HepG2 (cell line): ENCODE measurements around the gene GLI3. TPM values are rescaled to one million over a fixed set of nuclear protein-coding genes. Genes with fewer than 3 reads are reported as not detected.

Experiments
- ATAC-seq: fragments of 200-7000 bp; cut with Tn5 transposase; 3 replicates; pipeline ENCODE4 v1.9.1; 2020; ENCODE audit warnings: mild to moderate bottlenecking, moderate library complexity
- BruUV-seq: library from RNA; stranded (reverse); fragments of 400-500 nt; replicated peaks from 2 replicates; lab custom pipeline; 2021; lab: Mats Ljungman, UMichigan
- CTCF ChIA-PET: fragments of 300-600 bp; formaldehyde crosslinking; extraction: SDS; loops from one replicate; lab custom pipeline; 2021; ENCODE audit warnings: low total read pairs, inconsistent platforms, low intra/inter-chr PET ratio; lab: Yijun Ruan, JAX
- POLR2A ChIA-PET: fragments of 350-600 bp; sonication (Branson Sonifier 250); formaldehyde crosslinking; loops from one replicate; lab custom pipeline; 2020; ENCODE audit warnings: antibody characterized with exemption, inconsistent platforms; lab: Yijun Ruan, JAX
- DNase-seq: peaks from one replicate; pipeline ENCODE4 v3.0.0-alpha.2; 2015; ENCODE audit warnings: low spot score
- FAIRE-seq: peaks from 3 replicates; lab custom pipeline; 2011; peaks lifted over from hg19 to GRCh38; lab: Jason Lieb, UNC
- H2AFZ ChIP-seq: one replicate; pipeline ENCODE4 v1.6.1; 2011; ENCODE audit warnings: low read length, inconsistent platforms
- H3K27ac ChIP-seq: fragments of 300-600 bp; 3 replicates; pipeline ENCODE4 v1.8.0; 2011; ENCODE audit warnings: mixed run types, mild to moderate bottlenecking, mixed read lengths, low read length, inconsistent platforms; ENCODE audit not compliant: insufficient read depth; ENCODE audit errors: extremely low read length
- H3K27me3 ChIP-seq, 2 experiments: fragments of 200-600 bp in 1 of 2; 2 replicates in 1 of 2; 3 replicates in 1 of 2; pipeline versions ENCODE4 v1.6.0 to v1.8.0; 2011; ENCODE audit warnings: low read length in 2 of 2, mild to moderate bottlenecking in 2 of 2, moderate library complexity in 2 of 2, inconsistent platforms in 1 of 2; ENCODE audit not compliant: insufficient read depth in 2 of 2, control insufficient read depth in 1 of 2
- H3K36me3 ChIP-seq, 2 experiments: fragments of 200-600 bp in 1 of 2; replicated peaks in 1 of 2; 2 replicates in 1 of 2; 3 replicates in 1 of 2; pipeline versions ENCODE4 v1.5.1 to v1.8.0; 2011; ENCODE audit warnings: low read length in 2 of 2, inconsistent platforms in 1 of 2; ENCODE audit not compliant: insufficient read depth in 2 of 2, control insufficient read depth in 1 of 2
- H3K4me1 ChIP-seq: 2 replicates; pipeline ENCODE4 v1.5.1; 2012; ENCODE audit warnings: low read length, inconsistent platforms; ENCODE audit not compliant: insufficient read depth
- H3K4me2 ChIP-seq: 2 replicates; pipeline ENCODE4 v1.6.0; 2011; ENCODE audit warnings: low read depth, low read length, inconsistent platforms
- H3K4me3 ChIP-seq, 3 experiments: fragments of 200-600 bp in 1 of 3; sonication (generic), shearing (Covaris generic) in 1 of 3; replicated peaks in 1 of 3; 2 replicates each; pipeline ENCODE4 v1.5.1; 2011 to 2016; ENCODE audit warnings: low read length in 3 of 3, inconsistent platforms in 2 of 3, low read depth in 2 of 3, mild to moderate bottlenecking in 2 of 3, control low read depth in 1 of 3, mixed read lengths in 1 of 3; ENCODE audit not compliant: insufficient read depth in 1 of 3
- H3K79me2 ChIP-seq: one replicate; pipeline ENCODE4 v1.6.1; 2011; ENCODE audit warnings: low read length, inconsistent platforms; ENCODE audit not compliant: insufficient read depth
- H3K9ac ChIP-seq: 2 replicates; pipeline ENCODE4 v1.6.0; 2011; ENCODE audit warnings: mild to moderate bottlenecking, low read depth, low read length, inconsistent platforms; ENCODE audit not compliant: insufficient read depth
- H3K9me3 ChIP-seq: 2 replicates; pipeline ENCODE4 v1.5.1; 2012; ENCODE audit warnings: mild to moderate bottlenecking, low read length
- H4K20me1 ChIP-seq: 2 replicates; pipeline ENCODE4 v1.6.0; 2011; ENCODE audit warnings: inconsistent platforms, mild to moderate bottlenecking, low read length, moderate library complexity; ENCODE audit not compliant: insufficient read depth
- FOSL2 ChIP-seq: sonication (generic); formaldehyde crosslinking; IDR thresholded peaks from 2 replicates; pipeline ENCODE4 v1.4.0; 2020; ENCODE audit warnings: missing genetic modification reagents
- GMEB1 ChIP-seq: sonication (generic); formaldehyde crosslinking; IDR thresholded peaks from 2 replicates; pipeline ENCODE4 v1.5.1; 2020; ENCODE audit warnings: missing genetic modification reagents, mild to moderate bottlenecking, borderline replicate concordance
- LCORL ChIP-seq, 2 experiments: fragments of 450-650 bp in 1 of 2; sonication (generic) in 1 of 2; formaldehyde crosslinking in 1 of 2; IDR thresholded peaks; 2 replicates each; pipeline versions ENCODE4 v1.5.0 to v1.6.1; 2017 to 2020; ENCODE audit warnings: antibody characterized with exemption in 1 of 2, missing genetic modification reagents in 1 of 2
- NONO ChIP-seq, 2 experiments: fragments of 450-650 bp in 1 of 2; sonication (generic) in 1 of 2; formaldehyde crosslinking in 1 of 2; IDR thresholded peaks in 1 of 2; conservative IDR thresholded peaks in 1 of 2; 2 replicates each; pipeline versions ENCODE4 v1.6.1 to v1.8.0; 2017 to 2022; ENCODE audit warnings: mild to moderate bottlenecking in 1 of 2, missing genetic modification reagents in 1 of 2, moderate library complexity in 1 of 2
- ZBTB1 ChIP-seq: sonication (generic); formaldehyde crosslinking; IDR thresholded peaks from 2 replicates; pipeline ENCODE4 v1.4.0; 2020; ENCODE audit warnings: missing genetic modification reagents, borderline replicate concordance
- ZNF121 ChIP-seq: sonication (generic); formaldehyde crosslinking; IDR thresholded peaks from 2 replicates; pipeline ENCODE4 v1.5.0; 2020; ENCODE audit warnings: mild to moderate bottlenecking, missing genetic modification reagents
- ZNF512B ChIP-seq: sonication (generic); formaldehyde crosslinking; IDR thresholded peaks from 2 replicates; pipeline ENCODE4 v1.5.1; 2020; ENCODE audit warnings: missing genetic modification reagents, mild to moderate bottlenecking, borderline replicate concordance
- WGBS: methylation state at CpG from one replicate; pipeline ENCODE4 v1.1.6; 2017; ENCODE audit warnings: low lambda C conversion rate; 5-methylcytosine and 5-hydroxymethylcytosine counted together
- in situ Hi-C: cut with HindIII; loops from 2 replicates; pipeline ENCODE4 v1.10.0; 2017; ENCODE audit warnings: low pct_unique_long_range_greater_than_20kb; ENCODE audit not compliant: extremely low pct_ligation_motif_present
- intact Hi-C: fragments of 100-400 bp; cut with micrococcal nuclease; formaldehyde crosslinking; loops from one replicate; pipeline ENCODE4 v1.10.0; 2022; ENCODE audit not compliant: unreplicated experiment
- polyA plus RNA-seq, 8 experiments: library from polyadenylated mRNA; depleted of rRNA in 3 of 8; stranded (reverse) in 7 of 8; unstranded in 1 of 8; fragments of >200 nt; fragmentation: Illumina TruSeq in 4 of 8; extraction: Trizol in 4 of 8; gene quantifications; 2 replicates each; pipeline versions ENCODE4 v1.2.1 to v1.2.3, GENCODE V29; 2011 to 2016; ENCODE audit warnings: low read depth in 4 of 8, missing spikeins in 1 of 8, mixed read lengths in 1 of 8; ENCODE audit not compliant: insufficient read depth in 1 of 8
- total RNA-seq, 5 experiments: library from RNA; depleted of rRNA; stranded (reverse); fragments of >200 nt; fragmentation: Illumina TruSeq; extraction: Trizol; gene quantifications; 2 replicates each; pipeline ENCODE4 v1.2.3, GENCODE V29; 2016; ENCODE audit warnings: low read depth in 1 of 5
- TF ChIP-seq, protein P1 (sequence below): sonication (generic); formaldehyde crosslinking; IDR thresholded peaks from 2 replicates; pipeline ENCODE4 v1.5.0; 2020; ENCODE audit warnings: mild to moderate bottlenecking, missing genetic modification reagents
- TF ChIP-seq, protein P2 (sequence below): sonication (generic); formaldehyde crosslinking; IDR thresholded peaks from 2 replicates; pipeline ENCODE4 v1.4.0; 2020; ENCODE audit warnings: mild to moderate bottlenecking, missing genetic modification reagents
- TF ChIP-seq, protein P3 (sequence below): sonication (generic); formaldehyde crosslinking; IDR thresholded peaks from 2 replicates; pipeline ENCODE4 v1.4.0; 2020; ENCODE audit warnings: missing genetic modification reagents, mild to moderate bottlenecking, borderline replicate concordance
- TF ChIP-seq, protein P4 (sequence below): fragments of 450-650 bp; IDR thresholded peaks from 2 replicates; pipeline ENCODE4 v1.6.1; 2017; ENCODE audit warnings: mild to moderate bottlenecking

Gene GLI3
- total and polyA plus RNA-seq, 2 of the 13 experiments (the other 11 are each of a cell fraction or from before 2014, with no cell fraction given): not detected

- POLR2A ChIA-PET: no interaction called here
- in situ Hi-C loops: no loop called here
- no peak for TF ChIP-seq ZNF512B
- TF ChIP-seq, protein P1, sequence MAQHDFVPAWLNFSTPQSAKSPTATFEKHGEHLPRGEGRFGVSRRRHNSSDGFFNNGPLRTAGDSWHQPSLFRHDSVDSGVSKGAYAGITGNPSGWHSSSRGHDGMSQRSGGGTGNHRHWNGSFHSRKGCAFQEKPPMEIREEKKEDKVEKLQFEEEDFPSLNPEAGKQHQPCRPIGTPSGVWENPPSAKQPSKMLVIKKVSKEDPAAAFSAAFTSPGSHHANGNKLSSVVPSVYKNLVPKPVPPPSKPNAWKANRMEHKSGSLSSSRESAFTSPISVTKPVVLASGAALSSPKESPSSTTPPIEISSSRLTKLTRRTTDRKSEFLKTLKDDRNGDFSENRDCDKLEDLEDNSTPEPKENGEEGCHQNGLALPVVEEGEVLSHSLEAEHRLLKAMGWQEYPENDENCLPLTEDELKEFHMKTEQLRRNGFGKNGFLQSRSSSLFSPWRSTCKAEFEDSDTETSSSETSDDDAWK (CRISPR knock-in tag): no peak
- TF ChIP-seq, protein P2, sequence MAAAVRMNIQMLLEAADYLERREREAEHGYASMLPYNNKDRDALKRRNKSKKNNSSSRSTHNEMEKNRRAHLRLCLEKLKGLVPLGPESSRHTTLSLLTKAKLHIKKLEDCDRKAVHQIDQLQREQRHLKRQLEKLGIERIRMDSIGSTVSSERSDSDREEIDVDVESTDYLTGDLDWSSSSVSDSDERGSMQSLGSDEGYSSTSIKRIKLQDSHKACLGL: no peak
- no peak for TF ChIP-seq LCORL (IDR thresholded peaks at IDR 0.05)
- TF ChIP-seq LCORL (CRISPR knock-in tag; IDR thresholded peaks at IDR 0.05): no peak
- TF ChIP-seq ZNF121 (CRISPR knock-in tag): no peak
- TF ChIP-seq ZBTB1 (CRISPR knock-in tag): no peak
- TF ChIP-seq, protein P3, sequence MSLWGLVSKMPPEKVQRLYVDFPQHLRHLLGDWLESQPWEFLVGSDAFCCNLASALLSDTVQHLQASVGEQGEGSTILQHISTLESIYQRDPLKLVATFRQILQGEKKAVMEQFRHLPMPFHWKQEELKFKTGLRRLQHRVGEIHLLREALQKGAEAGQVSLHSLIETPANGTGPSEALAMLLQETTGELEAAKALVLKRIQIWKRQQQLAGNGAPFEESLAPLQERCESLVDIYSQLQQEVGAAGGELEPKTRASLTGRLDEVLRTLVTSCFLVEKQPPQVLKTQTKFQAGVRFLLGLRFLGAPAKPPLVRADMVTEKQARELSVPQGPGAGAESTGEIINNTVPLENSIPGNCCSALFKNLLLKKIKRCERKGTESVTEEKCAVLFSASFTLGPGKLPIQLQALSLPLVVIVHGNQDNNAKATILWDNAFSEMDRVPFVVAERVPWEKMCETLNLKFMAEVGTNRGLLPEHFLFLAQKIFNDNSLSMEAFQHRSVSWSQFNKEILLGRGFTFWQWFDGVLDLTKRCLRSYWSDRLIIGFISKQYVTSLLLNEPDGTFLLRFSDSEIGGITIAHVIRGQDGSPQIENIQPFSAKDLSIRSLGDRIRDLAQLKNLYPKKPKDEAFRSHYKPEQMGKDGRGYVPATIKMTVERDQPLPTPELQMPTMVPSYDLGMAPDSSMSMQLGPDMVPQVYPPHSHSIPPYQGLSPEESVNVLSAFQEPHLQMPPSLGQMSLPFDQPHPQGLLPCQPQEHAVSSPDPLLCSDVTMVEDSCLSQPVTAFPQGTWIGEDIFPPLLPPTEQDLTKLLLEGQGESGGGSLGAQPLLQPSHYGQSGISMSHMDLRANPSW (CRISPR knock-in tag): no peak
- no peak for TF ChIP-seq GMEB1 (CRISPR knock-in tag)
- TF ChIP-seq, protein P4, sequence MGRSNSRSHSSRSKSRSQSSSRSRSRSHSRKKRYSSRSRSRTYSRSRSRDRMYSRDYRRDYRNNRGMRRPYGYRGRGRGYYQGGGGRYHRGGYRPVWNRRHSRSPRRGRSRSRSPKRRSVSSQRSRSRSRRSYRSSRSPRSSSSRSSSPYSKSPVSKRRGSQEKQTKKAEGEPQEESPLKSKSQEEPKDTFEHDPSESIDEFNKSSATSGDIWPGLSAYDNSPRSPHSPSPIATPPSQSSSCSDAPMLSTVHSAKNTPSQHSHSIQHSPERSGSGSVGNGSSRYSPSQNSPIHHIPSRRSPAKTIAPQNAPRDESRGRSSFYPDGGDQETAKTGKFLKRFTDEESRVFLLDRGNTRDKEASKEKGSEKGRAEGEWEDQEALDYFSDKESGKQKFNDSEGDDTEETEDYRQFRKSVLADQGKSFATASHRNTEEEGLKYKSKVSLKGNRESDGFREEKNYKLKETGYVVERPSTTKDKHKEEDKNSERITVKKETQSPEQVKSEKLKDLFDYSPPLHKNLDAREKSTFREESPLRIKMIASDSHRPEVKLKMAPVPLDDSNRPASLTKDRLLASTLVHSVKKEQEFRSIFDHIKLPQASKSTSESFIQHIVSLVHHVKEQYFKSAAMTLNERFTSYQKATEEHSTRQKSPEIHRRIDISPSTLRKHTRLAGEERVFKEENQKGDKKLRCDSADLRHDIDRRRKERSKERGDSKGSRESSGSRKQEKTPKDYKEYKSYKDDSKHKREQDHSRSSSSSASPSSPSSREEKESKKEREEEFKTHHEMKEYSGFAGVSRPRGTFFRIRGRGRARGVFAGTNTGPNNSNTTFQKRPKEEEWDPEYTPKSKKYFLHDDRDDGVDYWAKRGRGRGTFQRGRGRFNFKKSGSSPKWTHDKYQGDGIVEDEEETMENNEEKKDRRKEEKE: no peak
- TF ChIP-seq NONO (IDR thresholded peaks at IDR 0.05): no peak
- TF ChIP-seq NONO (CRISPR knock-in tag; conservative IDR thresholded peaks at IDR 0.05): no peak
- TF ChIP-seq FOSL2 (CRISPR knock-in tag): no peak
These were observed 312.2 kb downstream of the GLI3 start for GRCh38 chr7:41924796-41925195.

More at GRCh38 chr7:41924796-41925195, 312.2 kb downstream of the GLI3 start:
- intact Hi-C loops: no loop called here
- H3K79me2 ChIP-seq: no peaks in the 10 kb centered on the region
- H3K27ac ChIP-seq: no peak overlapping the region
- no peak overlapping the region for H3K9ac ChIP-seq
- H2AFZ ChIP-seq: no peak overlapping the region
- no peaks in the 10 kb centered on the region for H3K27me3 ChIP-seq
- 34% methylated on average over 9 of the region's 9 CpGs for WGBS
- no TSS peak for BruUV-seq
- FAIRE-seq: no peak
- H4K20me1 ChIP-seq: no peaks in the 10 kb centered on the region
- no peak for DNase-seq
- ATAC-seq: no peak
- no peaks in the 10 kb centered on the region for H3K36me3 ChIP-seq
- no peaks in the 10 kb centered on the region for H3K4me1 ChIP-seq
- H3K4me2 ChIP-seq: no peak overlapping the region
- H3K9me3 ChIP-seq: no peaks in the 10 kb centered on the region
- no peak overlapping the region for H3K4me3 ChIP-seq
- CTCF ChIA-PET: no interaction called here
